ENCODE results near the gene LRRTM4.

DNA sequence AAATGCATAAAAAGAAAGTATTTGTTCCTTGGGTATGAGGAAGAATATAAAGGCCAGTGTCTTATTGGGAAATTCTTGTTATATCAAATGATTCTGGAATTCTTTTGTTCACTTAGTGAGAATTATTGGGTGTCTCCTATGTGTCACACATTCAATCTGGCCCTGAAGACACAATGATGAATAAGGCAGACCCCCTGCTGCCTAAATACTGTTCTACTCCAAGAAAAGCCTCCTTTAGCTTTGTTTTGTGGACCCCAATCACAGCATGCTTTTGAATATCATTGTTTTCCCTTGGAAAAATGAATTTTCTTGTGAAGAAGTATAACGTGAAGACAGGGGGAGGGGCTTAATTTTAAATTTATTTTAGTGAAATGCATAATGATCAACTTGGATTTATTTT lies 682.4 kb downstream of the LRRTM4 start:
- TF ChIP-seq, protein P1, sequence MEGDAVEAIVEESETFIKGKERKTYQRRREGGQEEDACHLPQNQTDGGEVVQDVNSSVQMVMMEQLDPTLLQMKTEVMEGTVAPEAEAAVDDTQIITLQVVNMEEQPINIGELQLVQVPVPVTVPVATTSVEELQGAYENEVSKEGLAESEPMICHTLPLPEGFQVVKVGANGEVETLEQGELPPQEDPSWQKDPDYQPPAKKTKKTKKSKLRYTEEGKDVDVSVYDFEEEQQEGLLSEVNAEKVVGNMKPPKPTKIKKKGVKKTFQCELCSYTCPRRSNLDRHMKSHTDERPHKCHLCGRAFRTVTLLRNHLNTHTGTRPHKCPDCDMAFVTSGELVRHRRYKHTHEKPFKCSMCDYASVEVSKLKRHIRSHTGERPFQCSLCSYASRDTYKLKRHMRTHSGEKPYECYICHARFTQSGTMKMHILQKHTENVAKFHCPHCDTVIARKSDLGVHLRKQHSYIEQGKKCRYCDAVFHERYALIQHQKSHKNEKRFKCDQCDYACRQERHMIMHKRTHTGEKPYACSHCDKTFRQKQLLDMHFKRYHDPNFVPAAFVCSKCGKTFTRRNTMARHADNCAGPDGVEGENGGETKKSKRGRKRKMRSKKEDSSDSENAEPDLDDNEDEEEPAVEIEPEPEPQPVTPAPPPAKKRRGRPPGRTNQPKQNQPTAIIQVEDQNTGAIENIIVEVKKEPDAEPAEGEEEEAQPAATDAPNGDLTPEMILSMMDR (IDR thresholded peaks at IDR 0.05; ENCODE audit: low read depth, low read length) = no peak
- no peak for TF ChIP-seq EZH2phosphoT487 (IDR thresholded peaks at IDR 0.05; ENCODE audit: low read depth)

Data from OCI-LY3 (cell line).